HCT116 (cell line): Measurements from ENCODE around the gene CUL4A.

Source experiments
- CTCF ChIP-seq, 3 experiments: fragments of 200-600 bp in 1 of 3; sonication (generic) in 1 of 3; IDR thresholded peaks in 2 of 3; conservative IDR thresholded peaks in 1 of 3; 2 replicates each; pipeline ENCODE4 v1.5.1; 2012 to 2017; ENCODE audit warnings: low read depth in 2 of 3, low read length in 2 of 3, antibody characterized with exemption in 1 of 3, borderline replicate concordance in 1 of 3, control low read depth in 1 of 3, mild to moderate bottlenecking in 1 of 3, mixed read lengths in 1 of 3, mixed run types in 1 of 3, moderate library complexity in 1 of 3; ENCODE audit not compliant: insufficient read depth in 1 of 3
- EZH2phosphoT487 ChIP-seq: fragments of 200-600 bp; IDR thresholded peaks from 2 replicates; pipeline ENCODE4 v1.6.1; 2018; ENCODE audit warnings: antibody characterized with exemption, borderline replicate concordance
- POLR2A ChIP-seq: IDR thresholded peaks from 2 replicates; pipeline ENCODE4 v1.7.0; 2011; ENCODE audit warnings: borderline replicate concordance; ENCODE audit not compliant: insufficient read depth, insufficient read length; ENCODE audit errors: extremely low read depth

GRCh38 chr13:113304121-113304520, 94.7 kb downstream of the CUL4A start:
- no peak for TF ChIP-seq EZH2phosphoT487
- no peak for TF ChIP-seq CTCF (IDR thresholded peaks at IDR 0.05 in 2 of 3, conservative IDR thresholded peaks at IDR 0.05 in 1 of 3; ENCODE audit: borderline replicate concordance in 1 of 3, insufficient read depth in 1 of 3, low read depth in 2 of 3, low read length in 2 of 3)
- no peak for TF ChIP-seq POLR2A
